H1 (cell line): ENCODE results near the gene MYOM3. TPM values are rescaled to one million over a fixed set of nuclear protein-coding genes. Genes with fewer than 3 reads are reported as not detected.

Source experiments
- CTCF ChIA-PET: fragments of 300-600 bp; sonication (Branson Sonifier 250); formaldehyde crosslinking; loops from one replicate; lab custom pipeline; 2021; ENCODE audit not compliant: partially characterized antibody; lab: Charles Lee
- POLR2A ChIA-PET: fragments of 300-600 bp; sonication (Branson Sonifier 250); formaldehyde crosslinking; loops from one replicate; lab custom pipeline; 2021; ENCODE audit warnings: inconsistent platforms; ENCODE audit not compliant: partially characterized antibody; lab: Charles Lee
- DNase-seq, 2 experiments: peaks; one replicate each; pipeline versions ENCODE4 v3.0.0 to v3.0.0-alpha.2; 2010 to 2022; ENCODE audit warnings: low spot score in 2 of 2, low read depth in 1 of 2, mixed read lengths in 1 of 2
- FAIRE-seq: peaks from 2 replicates; lab custom pipeline; 2011; peaks lifted over from hg19 to GRCh38; lab: Jason Lieb, UNC
- H2AFZ ChIP-seq: 2 replicates; pipeline ENCODE4 v1.8.1; 2012; ENCODE audit warnings: low read length, inconsistent platforms
- H2AK5ac ChIP-seq: 2 replicates; pipeline ENCODE4 v1.6.1; 2013; ENCODE audit warnings: low read depth, low read length
- H2BK120ac ChIP-seq: replicated peaks from 2 replicates; pipeline ENCODE3; 2013; ENCODE audit warnings: low read depth, low read length, inconsistent platforms
- H2BK12ac ChIP-seq: 2 replicates; pipeline ENCODE4 v1.6.1; 2013; ENCODE audit warnings: low read depth, low read length
- H2BK15ac ChIP-seq: 2 replicates; pipeline ENCODE4 v1.6.1; 2013; ENCODE audit warnings: low read length
- H2BK20ac ChIP-seq: 2 replicates; pipeline ENCODE4 v1.6.1; 2013; ENCODE audit warnings: low read length
- H2BK5ac ChIP-seq: 2 replicates; pipeline ENCODE4 v1.6.1; 2013; ENCODE audit warnings: low read depth, low read length
- H3K14ac ChIP-seq: 2 replicates; pipeline ENCODE4 v1.6.1; 2013; ENCODE audit warnings: inconsistent platforms; ENCODE audit not compliant: insufficient read length
- H3K18ac ChIP-seq: 2 replicates; pipeline ENCODE4 v1.6.1; 2013; ENCODE audit warnings: low read length; ENCODE audit errors: extremely low read depth
- H3K23ac ChIP-seq: 2 replicates; pipeline ENCODE4 v1.6.1; 2013; ENCODE audit warnings: inconsistent platforms; ENCODE audit not compliant: insufficient read length
- H3K23me2 ChIP-seq: 2 replicates; pipeline ENCODE4 v1.6.1; 2013; ENCODE audit warnings: low read depth, low read length
- H3K27ac ChIP-seq: 2 replicates; pipeline ENCODE4 v1.6.1; 2011; ENCODE audit warnings: low read depth, low read length, inconsistent platforms
- H3K27me3 ChIP-seq, 4 experiments: replicated peaks in 1 of 4; 1 replicate in 1 of 4; 2 replicates in 3 of 4; pipeline versions ENCODE4 v1.6.1 to v1.8.1; 2011 to 2013; ENCODE audit warnings: low read length in 3 of 4, mild to moderate bottlenecking in 3 of 4, inconsistent platforms in 2 of 4, mixed read lengths in 2 of 4, moderate library complexity in 1 of 4; ENCODE audit not compliant: control insufficient read depth in 3 of 4, insufficient read depth in 3 of 4; ENCODE audit errors: extremely low read depth in 1 of 4
- H3K36me3 ChIP-seq, 4 experiments: 2 replicates each; pipeline versions ENCODE4 v1.6.1 to v1.8.1; 2011 to 2013; ENCODE audit warnings: mild to moderate bottlenecking in 4 of 4, low read length in 3 of 4, moderate library complexity in 2 of 4, control low read depth in 1 of 4, inconsistent platforms in 1 of 4; ENCODE audit not compliant: insufficient read depth in 4 of 4, control insufficient read depth in 2 of 4
- H3K4ac ChIP-seq: replicated peaks from 2 replicates; pipeline ENCODE3; 2013; ENCODE audit warnings: low read length, low read depth, mixed read lengths, inconsistent platforms; ENCODE audit not compliant: insufficient read length
- H3K4me1 ChIP-seq, 4 experiments: replicated peaks in 1 of 4; 1 replicate in 1 of 4; 2 replicates in 3 of 4; pipeline versions ENCODE4 v1.6.1 to v1.8.1; 2011 to 2013; ENCODE audit warnings: low read length in 3 of 4, inconsistent platforms in 2 of 4, mixed read lengths in 1 of 4; ENCODE audit not compliant: insufficient read depth in 4 of 4, control insufficient read depth in 3 of 4
- H3K4me2 ChIP-seq, 2 experiments: 2 replicates each; pipeline versions ENCODE4 v1.6.1 to v1.8.1; 2011 to 2013; ENCODE audit warnings: low read depth in 2 of 2, low read length in 2 of 2, control low read depth in 1 of 2, inconsistent platforms in 1 of 2, mild to moderate bottlenecking in 1 of 2; ENCODE audit not compliant: insufficient read depth in 1 of 2
- H3K4me3 ChIP-seq, 4 experiments: fragments of 200-600, 300-600 bp in 1 of 4; sonication (generic), shearing (Covaris generic), sonication (Bioruptor Twin) in 1 of 4; 2 replicates each; pipeline versions ENCODE4 v1.5.1 to v1.8.1; 2011 to 2016; ENCODE audit warnings: low read length in 4 of 4, low read depth in 3 of 4, control low read depth in 2 of 4, inconsistent platforms in 2 of 4, mild to moderate bottlenecking in 2 of 4, mixed read lengths in 1 of 4, moderate library complexity in 1 of 4; ENCODE audit not compliant: insufficient read depth in 2 of 4; ENCODE audit errors: extremely low read depth in 1 of 4
- H3K56ac ChIP-seq: replicated peaks from 2 replicates; pipeline ENCODE3; 2013; ENCODE audit warnings: low read depth, mild to moderate bottlenecking, mixed read lengths, low read length, inconsistent platforms; ENCODE audit not compliant: insufficient read length
- H3K79me1 ChIP-seq: 2 replicates; pipeline ENCODE4 v1.6.1; 2013; ENCODE audit warnings: low read depth, low read length, control low read depth
- H3K79me2 ChIP-seq, 2 experiments: 2 replicates each; pipeline versions ENCODE4 v1.6.1 to v1.8.1; 2012 to 2013; ENCODE audit warnings: low read length in 2 of 2, mild to moderate bottlenecking in 2 of 2, inconsistent platforms in 1 of 2; ENCODE audit not compliant: insufficient read depth in 2 of 2, control insufficient read depth in 1 of 2
- H3K9ac ChIP-seq, 4 experiments: replicated peaks in 1 of 4; 1 replicate in 1 of 4; 2 replicates in 3 of 4; pipeline versions ENCODE4 v1.6.1 to v1.8.1; 2011 to 2013; ENCODE audit warnings: low read depth in 3 of 4, low read length in 3 of 4, control low read depth in 2 of 4, mild to moderate bottlenecking in 2 of 4, moderate library complexity in 2 of 4, inconsistent platforms in 1 of 4; ENCODE audit errors: extremely low read depth in 1 of 4
- H3K9me3 ChIP-seq, 2 experiments: 2 replicates each; pipeline versions ENCODE4 v1.6.1 to v1.8.1; 2012 to 2013; ENCODE audit warnings: mild to moderate bottlenecking in 2 of 2, moderate library complexity in 2 of 2, control low read depth in 1 of 2, inconsistent platforms in 1 of 2, low read depth in 1 of 2, low read length in 1 of 2, mixed read lengths in 1 of 2; ENCODE audit not compliant: insufficient read depth in 2 of 2
- H4K20me1 ChIP-seq, 2 experiments: replicated peaks in 1 of 2; 2 replicates each; pipeline versions ENCODE3 to v1.8.1; 2011 to 2013; ENCODE audit warnings: inconsistent platforms in 2 of 2, low read length in 2 of 2, mild to moderate bottlenecking in 1 of 2; ENCODE audit not compliant: insufficient read depth in 2 of 2, control insufficient read depth in 1 of 2
- H4K5ac ChIP-seq: 2 replicates; pipeline ENCODE4 v1.6.1; 2013; ENCODE audit warnings: low read length, low read depth, mixed read lengths, inconsistent platforms; ENCODE audit not compliant: insufficient read length
- H4K8ac ChIP-seq: 2 replicates; pipeline ENCODE4 v1.8.0; 2013; ENCODE audit warnings: mild to moderate bottlenecking, moderate library complexity, low read length, inconsistent platforms; ENCODE audit not compliant: insufficient read depth; ENCODE audit errors: extremely low read depth
- H4K91ac ChIP-seq: replicated peaks from 2 replicates; pipeline ENCODE3; 2013; ENCODE audit warnings: low read length, mixed read lengths, inconsistent platforms; ENCODE audit not compliant: insufficient read length
- ASH2L ChIP-seq: fragments of 200-600, 300-600 bp; sonication (generic); IDR thresholded peaks from one replicate; pipeline ENCODE4 v1.7.1; 2017; ENCODE audit warnings: low read length
- BCL11A ChIP-seq, 2 experiments: IDR thresholded peaks; one replicate each; pipeline ENCODE4 v1.6.1; 2011; ENCODE audit warnings: low read depth in 2 of 2, low read length in 2 of 2, mild to moderate bottlenecking in 2 of 2
- CBX8 ChIP-seq: fragments of 300-800, 300-1000 bp; sonication (generic); IDR thresholded peaks from 2 replicates; pipeline ENCODE4 v1.7.1; 2016; ENCODE audit warnings: low read depth, low read length, borderline replicate concordance
- CHD1 ChIP-seq: IDR thresholded peaks from 2 replicates; pipeline ENCODE4 v1.6.1; 2012; ENCODE audit warnings: low read depth, low read length, improper control_type of control experiment
- HDAC2 ChIP-seq, 2 experiments: fragments of 300-600 bp in 1 of 2; sonication (generic) in 1 of 2; IDR thresholded peaks; 2 replicates each; pipeline ENCODE4 v1.6.1; 2011 to 2012; ENCODE audit warnings: low read depth in 2 of 2, low read length in 2 of 2, mild to moderate bottlenecking in 2 of 2, moderate library complexity in 2 of 2, borderline replicate concordance in 1 of 2, inconsistent platforms in 1 of 2
- KDM5A ChIP-seq: fragments of 200-600 bp; IDR thresholded peaks from 2 replicates; pipeline ENCODE4 v1.7.1; 2012; ENCODE audit warnings: mild to moderate bottlenecking, low read length, inconsistent platforms, mixed read lengths
- RBBP5 ChIP-seq: IDR thresholded peaks from 2 replicates; pipeline ENCODE4 v1.7.1; 2012; ENCODE audit warnings: low read depth, mild to moderate bottlenecking, inconsistent platforms, low read length, moderate library complexity, borderline replicate concordance
- SIN3A ChIP-seq, 2 experiments: IDR thresholded peaks in 1 of 2; conservative IDR thresholded peaks in 1 of 2; 2 replicates each; pipeline ENCODE4 v1.6.1; 2011 to 2012; ENCODE audit warnings: low read length in 2 of 2, improper control_type of control experiment in 1 of 2, low read depth in 1 of 2, mild to moderate bottlenecking in 1 of 2
- SIRT6 ChIP-seq: IDR thresholded peaks from one replicate; pipeline ENCODE4 v1.7.1; 2012; ENCODE audit warnings: low read length, inconsistent platforms
- SP1 ChIP-seq: IDR thresholded peaks from 2 replicates; pipeline ENCODE4 v1.6.1; 2011; ENCODE audit warnings: low read depth, low read length
- ZNF274 ChIP-seq: IDR thresholded peaks from 2 replicates; pipeline ENCODE4 v1.7.0; 2012; ENCODE audit warnings: low read length, borderline replicate concordance; ENCODE audit errors: extremely low read depth
- WGBS, 2 experiments: shearing (Covaris generic) in 1 of 2; methylation state at CpG; one replicate each; pipeline versions ENCODE4 v1.1.6 to v1.1.7; 2013 to 2015; ENCODE audit warnings: low lambda C conversion rate in 2 of 2, mixed read lengths in 2 of 2, inconsistent platforms in 1 of 2, low coverage in 1 of 2, missing lambda C conversion rate in 1 of 2; ENCODE audit not compliant: insufficient replicate concordance in 2 of 2, insufficient coverage in 1 of 2, insufficient read length in 1 of 2; ENCODE audit errors: extremely low coverage in 1 of 2, missing lambda C conversion rate in 1 of 2; 5-methylcytosine and 5-hydroxymethylcytosine counted together
- polyA plus RNA-seq, 7 experiments: library from polyadenylated mRNA; depleted of rRNA in 3 of 7; stranded (reverse) in 5 of 7; unstranded in 2 of 7; fragments of >200 nt in 5 of 7; fragments of 200-250 nt in 2 of 7; gene quantifications; 1 replicate in 5 of 7; 2 replicates in 1 of 7; 4 replicates in 1 of 7; pipeline versions ENCODE4 v1.2.1 to v1.2.3, GENCODE V29; 2011 to 2013; ENCODE audit warnings: missing spikeins in 2 of 7, mixed read lengths in 2 of 7
- total RNA-seq: library from RNA; stranded (reverse); fragmentation: NEBNext Ultra II Directional; extraction: Animal tissue kit (Norgen Biotek cat#: 25700); gene quantifications from 2 replicates; pipeline ENCODE4 v1.2.1, GENCODE V29; 2021

The MYOM3 gene
- total and polyA plus RNA-seq, 2 of the 8 experiments (the other 6 are each of a cell fraction or from before 2014, with no cell fraction given), result 0.08 to 0.09 TPM

- Histone ChIP-seq H3K27me3 (no peaks in the 10 kb centered on the region), H3K9me3 (no peaks in the 10 kb centered on the region), H3K18ac (no peak overlapping the region), H3K4ac (no peak overlapping the region), H3K4me3 (no peak overlapping the region), H2BK12ac (no peak overlapping the region), H3K56ac (no peak overlapping the region), H4K5ac (no peak overlapping the region), H2BK5ac (no peak overlapping the region), H2BK120ac (no peak overlapping the region), H3K9ac (no peak overlapping the region), H3K4me2 (no peak overlapping the region), H3K23me2 (no peaks in the 10 kb centered on the region), H3K27ac (no peak overlapping the region), H4K8ac (no peak overlapping the region), H3K79me1 (no peaks in the 10 kb centered on the region), H4K91ac (no peak overlapping the region), H2AK5ac (no peak overlapping the region), H3K4me1 (peaks cover 0 to 12% (median 4%) of the 10 kb centered on the region in 4 experiments; a peak in 5 of 7 replicates), H3K79me2 (no peaks in the 10 kb centered on the region), H2AFZ (no peak overlapping the region), H4K20me1 (no peaks in the 10 kb centered on the region), H3K23ac (no peak overlapping the region), H2BK20ac (no peak overlapping the region), H2BK15ac (no peak overlapping the region), H3K36me3 (no peaks in the 10 kb centered on the region), H3K14ac (no peak overlapping the region)
- 92% methylated on average over 3 of the region's 3 CpGs; no CpG with 5 or more reads in 1 of the 2 experiments for WGBS, 2 experiments
- POLR2A ChIA-PET, result interaction anchor here (2.3 to 2.7 kb wide), 2 partner anchors 40 to 61 kb away, joined by 5 to 14 read pairs; partner anchors contain the start of genes PNRC2 and SRSF10
- no peak for DNase-seq
- no peak for TF ChIP-seq ZNF274
- TF ChIP-seq SP1, result no peak
- TF ChIP-seq SIRT6, result no peak
- no peak for TF ChIP-seq CBX8
- no peak for TF ChIP-seq RBBP5
- TF ChIP-seq CHD1, result no peak
- no peak for TF ChIP-seq SIN3A (conservative IDR thresholded peaks at IDR 0.05 in 1 of 2, IDR thresholded peaks at IDR 0.05 in 1 of 2; ENCODE audit: low read depth in 1 of 2, low read length in 2 of 2)
- no peak for TF ChIP-seq HDAC2 (IDR thresholded peaks at IDR 0.05; ENCODE audit: borderline replicate concordance in 1 of 2, low read depth in 2 of 2, low read length in 2 of 2)
- no peak for TF ChIP-seq ASH2L
- TF ChIP-seq BCL11A (IDR thresholded peaks at IDR 0.05; ENCODE audit: low read depth in 2 of 2, low read length in 2 of 2), result no peak
- no peak for TF ChIP-seq KDM5A
- no peak for FAIRE-seq
- CTCF ChIA-PET, result interaction anchor here (1.1 to 1.9 kb wide), 2 partner anchors 8 to 50 kb away, joined by 4 to 6 read pairs; no protein-coding TSS in a partner anchor
These were observed 91.5 kb downstream of the MYOM3 start for GRCh38 chr1:24020470-24020869.
